Measurements from ENCODE around the gene GUCA1A. TPM values are rescaled to one million over a fixed set of nuclear protein-coding genes. Genes with fewer than 3 reads are reported as not detected.

GUCA1A gene
- total RNA-seq: 0.20 TPM

- DNase-seq: no peak
These were observed at the start of gene GUCA1A for GRCh38 chr6:42173101-42173500. Gene GUCA1A, plus strand, starts transcription at chr6:42173364. Its CDS starts 250 bp downstream, at chr6:42173614.

DNA sequence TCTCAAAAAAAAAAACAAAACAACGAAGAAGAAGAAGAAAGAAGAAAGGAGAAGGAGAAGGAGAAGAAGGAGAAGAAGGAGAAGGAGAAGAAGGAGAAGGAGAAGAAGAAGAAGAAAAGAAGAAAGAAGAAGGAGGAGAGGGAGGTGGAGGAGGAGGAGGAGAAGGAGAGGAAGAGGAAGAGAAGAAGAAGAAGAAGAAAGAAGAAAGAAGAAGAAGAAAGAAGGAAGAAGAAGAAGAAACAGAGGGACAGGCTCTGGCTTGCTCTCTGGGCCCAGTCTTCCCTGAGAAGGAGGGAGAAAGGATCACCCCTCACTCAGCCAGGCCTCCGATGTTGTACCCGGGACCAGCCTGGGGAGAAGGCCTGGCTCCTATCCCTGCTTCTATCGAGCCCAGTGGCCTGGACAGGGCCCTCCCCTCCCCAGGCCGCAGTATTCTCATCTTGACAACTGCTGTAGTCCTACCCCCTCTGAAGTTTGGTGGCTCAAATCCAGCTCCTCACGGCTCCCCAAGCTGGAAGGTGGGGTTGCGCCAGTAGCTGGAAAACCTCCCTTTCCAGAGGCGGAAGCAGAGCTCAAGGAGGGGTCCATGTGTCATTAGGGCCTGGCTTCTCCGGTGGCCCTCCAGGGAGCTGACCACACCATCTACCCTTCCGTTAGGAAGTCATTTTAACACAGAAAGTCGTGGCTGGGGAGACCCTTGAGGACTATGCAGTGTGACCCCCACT, 49.6 kb upstream of the GUCA1A start:
- no peak for DNase-seq

GRCh38 chr6:42124223-42124836, 48.8 kb upstream of the GUCA1A start:
- no peak for DNase-seq

GRCh38 chr6:42125231-42125630, 47.9 kb upstream of the GUCA1A start:
- DNase-seq: no peak

- DNase-seq: no peak
These were observed 47.5 kb upstream of the GUCA1A start for GRCh38 chr6:42125663-42126062.

- no peak for DNase-seq
These were observed 44.5 kb upstream of the GUCA1A start for GRCh38 chr6:42128460-42129359.

GRCh38 chr6:42129360-42129676, 43.8 kb upstream of the GUCA1A start:
- DNase-seq: no peak

GRCh38 chr6:42131531-42131930, 41.6 kb upstream of the GUCA1A start:
- DNase-seq: no peak

- no peak for DNase-seq
These were observed 39.2 kb upstream of the GUCA1A start for GRCh38 chr6:42133926-42134325.

DNA sequence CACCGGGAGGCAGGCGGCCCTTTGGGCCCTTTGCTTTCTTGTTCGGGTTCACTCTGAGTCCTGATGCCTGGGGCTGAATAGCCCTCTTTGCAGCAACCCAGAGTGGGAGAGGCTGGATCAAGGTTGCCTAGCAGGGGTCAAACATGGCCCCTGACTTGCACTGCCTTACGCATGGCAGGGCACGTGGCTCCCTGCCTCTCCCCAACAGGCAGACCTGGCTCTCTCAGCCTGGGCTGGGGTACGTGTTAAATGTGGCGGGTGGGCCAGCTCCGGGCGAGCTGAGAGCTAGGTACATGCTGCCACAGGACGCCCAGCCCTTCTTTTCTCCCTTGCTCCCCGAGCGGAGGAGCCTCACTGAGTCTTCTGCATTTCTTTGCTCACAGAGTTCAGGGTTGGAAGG, 38.0 kb upstream of the GUCA1A start:
- no peak for DNase-seq

DNA sequence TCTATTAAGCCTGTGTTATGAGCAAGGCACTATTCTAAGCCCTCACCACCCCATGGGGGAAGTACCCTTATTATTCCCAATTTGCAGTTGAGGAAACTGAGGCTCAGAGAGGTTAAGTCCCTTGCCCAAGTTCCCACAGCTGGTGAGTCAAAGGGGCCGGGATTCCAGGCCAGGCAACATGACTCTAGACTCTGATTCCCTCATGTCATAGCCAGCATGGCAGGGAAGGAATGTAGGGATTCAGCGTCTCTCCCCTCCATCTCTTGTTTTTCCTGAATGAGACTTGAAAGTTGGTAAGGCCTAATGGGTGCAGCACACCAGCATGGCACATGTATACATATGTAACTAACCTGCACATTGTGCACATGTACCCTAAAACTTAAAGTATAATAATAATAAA, 37.4 kb upstream of the GUCA1A start:
- no peak for DNase-seq

DNA sequence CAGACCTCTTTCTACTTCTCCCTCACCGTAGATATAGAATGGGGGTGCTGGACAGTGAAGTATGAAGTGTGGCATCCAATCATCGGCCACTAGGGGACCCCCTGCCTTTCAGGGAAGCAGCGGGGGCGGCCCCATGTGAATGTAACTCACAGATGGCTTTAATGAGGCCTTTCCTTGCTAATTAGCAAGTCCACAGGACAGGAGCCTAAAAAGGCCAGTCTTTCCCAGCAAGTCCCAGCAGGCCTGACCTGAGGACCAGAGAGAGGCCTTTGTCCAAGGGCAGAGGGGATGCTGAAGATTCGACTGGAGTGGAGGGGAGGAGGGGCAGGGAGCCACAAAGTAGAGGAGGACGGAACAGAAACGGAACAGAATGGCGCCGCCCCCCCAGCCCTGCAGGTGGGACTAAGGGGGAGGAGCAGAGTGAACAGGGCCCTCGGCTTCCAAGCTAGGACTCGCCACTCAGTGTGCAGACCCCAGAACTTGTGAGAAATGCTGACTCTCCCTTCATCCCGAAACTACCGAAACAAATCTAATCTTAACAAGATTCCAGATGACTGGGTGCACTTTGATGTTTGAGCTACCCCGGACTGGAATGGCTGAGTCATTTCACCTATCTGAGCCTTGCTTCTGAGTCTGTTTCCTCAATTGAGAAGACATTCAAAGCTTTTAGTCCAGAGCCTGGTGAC, 36.5 kb upstream of the GUCA1A start:
- DNase-seq: no peak

GRCh38 chr6:42137194-42137753, 35.9 kb upstream of the GUCA1A start:
- no peak for DNase-seq

GRCh38 chr6:42138190-42138589, 35.0 kb upstream of the GUCA1A start:
- DNase-seq: no peak

DNA sequence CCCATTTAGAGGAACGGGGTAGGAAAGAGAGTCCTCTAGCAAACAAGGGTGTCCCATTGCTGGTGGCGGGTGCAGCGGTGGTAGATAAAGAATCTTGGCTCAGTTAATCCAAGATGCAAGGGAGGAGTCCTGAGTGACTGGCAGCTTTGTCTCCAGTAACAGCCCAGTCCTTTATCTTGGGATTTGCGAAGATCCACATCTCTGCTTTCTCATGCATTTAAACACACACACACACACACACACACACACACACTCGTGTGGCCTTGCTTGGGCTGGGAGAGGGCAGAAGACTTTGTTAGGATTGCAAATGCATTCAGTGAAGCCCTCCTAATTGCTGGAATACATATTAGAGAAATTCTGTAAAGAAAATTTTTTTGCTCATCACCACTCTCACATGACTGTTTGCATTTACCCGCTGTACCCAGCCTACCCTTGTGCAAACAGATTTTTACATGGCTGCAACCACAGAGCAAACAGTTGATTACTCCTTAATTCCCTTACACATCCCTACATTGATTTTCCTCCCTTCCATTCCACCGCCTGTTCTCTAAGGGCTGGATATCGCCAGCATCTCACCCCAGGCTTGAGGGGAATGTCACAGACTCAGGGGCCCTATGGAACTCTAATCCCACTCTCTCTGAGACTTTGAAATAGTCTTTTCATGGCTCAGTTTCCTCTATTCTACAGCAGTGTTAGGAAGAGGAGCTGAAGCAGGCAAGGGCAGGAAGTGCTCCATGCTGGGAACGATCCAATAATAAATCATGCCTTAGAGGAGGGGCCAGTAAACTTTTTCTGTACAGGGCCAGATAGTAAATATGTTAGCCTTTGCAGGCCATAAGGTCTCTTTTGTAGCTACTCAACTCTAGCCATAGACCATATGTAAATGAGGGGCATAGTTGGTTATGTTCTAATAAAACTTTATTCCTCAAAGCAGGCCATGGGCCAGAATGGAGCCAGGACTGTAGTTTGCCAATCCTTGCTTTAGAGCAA, 34.2 kb upstream of the GUCA1A start:
- DNase-seq: no peak

GRCh38 chr6:42140032-42140431, 33.1 kb upstream of the GUCA1A start:
- no peak for DNase-seq

- DNase-seq: no peak
These were observed 32.2 kb upstream of the GUCA1A start for GRCh38 chr6:42140756-42141602.

DNA sequence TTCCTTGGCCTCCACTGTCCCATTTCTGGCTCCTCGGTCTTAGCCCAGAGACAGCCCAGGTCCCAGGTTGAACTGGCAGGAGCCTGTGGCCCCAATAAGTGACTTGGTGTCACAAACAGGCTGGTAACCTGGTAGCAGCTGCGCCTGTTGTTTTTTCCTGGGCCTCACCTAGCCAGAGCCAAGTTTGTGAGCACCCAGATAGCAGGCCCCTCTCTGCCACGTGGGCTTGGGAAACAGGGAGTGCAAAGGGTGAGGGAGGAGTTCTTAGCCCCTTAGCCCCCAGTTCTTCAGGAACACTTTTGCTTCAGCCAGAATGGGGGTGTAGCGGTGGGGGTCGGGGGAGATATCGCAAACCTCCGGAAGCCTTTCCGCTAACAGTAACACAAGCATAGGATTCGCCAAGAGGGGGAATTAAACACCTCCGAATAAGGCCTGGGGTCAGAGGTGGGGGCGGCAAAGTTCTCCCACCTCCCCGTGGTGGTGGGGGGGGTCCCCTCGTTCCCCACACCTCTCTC, 31.5 kb upstream of the GUCA1A start:
- DNase-seq: no peak

- no peak for DNase-seq
These were observed 30.9 kb upstream of the GUCA1A start, which contains the start of gene C6orf132 for GRCh38 chr6:42142118-42142835. Gene C6orf132, minus strand, starts transcription at chr6:42142620. Its CDS starts 176 bp downstream, at chr6:42142444.

Data from skin of body (tissue), 2 donors.